CD4-positive, alpha-beta T cell treated with Interleukin-4 for 1 hour (primary cell): ENCODE data around the gene ARHGAP42.
A peak's percentile ranks its signal among the peaks of the same experiment; 100 is the strongest.
"Not testable (repeated sequence)": the region's sequence is repeated elsewhere in the genome, so short reads cannot be mapped to it uniquely, and the experiment has no call there.

Experiments
- DNase-seq, 2 donors: peaks; one replicate each; pipeline ENCODE4 v3.0.0-alpha.2; 2020 to 2022

The ARHGAP42 gene

GRCh38 chr11:100687054-100687629 lies at the start of gene ARHGAP42:
ARHGAP42 (plus strand) TSS chr11:100687288; CDS start chr11:100687679, 391 bp downstream.
- DNase-seq: peak in 1 of 2 donors; percentile 57

GRCh38 chr11:100637706-100638105 lies 49.4 kb upstream of the ARHGAP42 start:
- no peak for DNase-seq

DNA sequence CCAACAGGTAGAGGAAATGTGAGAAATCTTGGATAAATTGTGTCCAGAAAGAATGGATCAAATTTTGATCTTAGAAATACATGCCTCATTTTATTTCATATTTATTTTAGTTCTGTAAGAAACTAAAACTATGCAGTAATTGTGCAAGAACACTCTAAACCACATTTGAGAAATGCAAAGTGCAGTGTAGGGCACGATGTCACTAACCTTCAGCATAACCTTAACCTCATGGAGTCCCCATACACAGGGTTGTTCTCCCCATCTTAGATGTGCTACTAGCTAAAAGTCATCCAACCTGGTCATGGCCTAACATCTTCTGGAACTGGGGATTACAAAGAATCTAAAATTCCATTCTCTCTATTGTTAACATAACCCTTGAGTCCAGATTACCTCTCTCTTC lies 48.4 kb upstream of the ARHGAP42 start:
- no peak for DNase-seq

- DNase-seq: no peak
Measured at GRCh38 chr11:100639140-100639539, 47.9 kb upstream of the ARHGAP42 start.

GRCh38 chr11:100640071-100640470 lies 47.0 kb upstream of the ARHGAP42 start:
- DNase-seq: no peak

DNA sequence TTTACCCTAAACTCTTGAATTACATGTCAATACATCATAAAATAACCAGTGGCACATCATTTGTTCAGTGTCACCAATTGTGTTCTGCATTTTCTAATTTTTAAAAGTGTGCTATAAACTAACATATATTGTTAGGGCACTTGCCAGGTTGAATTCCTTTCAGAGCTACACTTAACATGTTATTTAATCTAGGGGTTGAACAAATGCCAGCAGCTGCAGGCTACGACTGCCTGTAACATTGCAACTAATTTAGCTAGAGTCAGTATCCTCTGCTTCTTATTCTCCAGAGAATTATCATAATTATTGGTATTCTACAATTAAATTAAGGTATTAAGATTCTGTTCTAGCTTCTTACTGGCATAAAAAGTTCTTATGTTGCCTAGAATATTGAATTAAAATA lies 46.4 kb upstream of the ARHGAP42 start:
- no peak for DNase-seq

DNA sequence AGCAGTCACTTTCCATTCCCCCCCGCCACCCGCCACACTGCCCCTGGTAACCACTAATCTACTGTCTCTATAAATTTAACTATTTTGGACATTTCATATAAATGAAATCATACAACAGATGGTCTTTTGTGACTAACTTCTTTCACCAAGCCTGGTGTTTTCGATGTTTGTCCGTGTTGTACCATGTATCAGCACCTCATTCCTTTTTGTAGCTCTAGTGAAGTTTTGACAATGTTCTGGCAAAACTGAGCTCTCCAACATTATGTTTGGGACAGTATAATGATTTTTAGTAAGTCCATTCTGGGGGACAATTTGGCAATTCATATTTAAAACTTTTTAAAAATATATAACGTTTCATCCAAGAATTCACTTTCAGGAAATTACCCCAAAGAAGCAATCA lies 45.6 kb upstream of the ARHGAP42 start:
- DNase-seq: no peak

- no peak for DNase-seq
Measured at GRCh38 chr11:100646545-100646944, 40.5 kb upstream of the ARHGAP42 start.

DNA sequence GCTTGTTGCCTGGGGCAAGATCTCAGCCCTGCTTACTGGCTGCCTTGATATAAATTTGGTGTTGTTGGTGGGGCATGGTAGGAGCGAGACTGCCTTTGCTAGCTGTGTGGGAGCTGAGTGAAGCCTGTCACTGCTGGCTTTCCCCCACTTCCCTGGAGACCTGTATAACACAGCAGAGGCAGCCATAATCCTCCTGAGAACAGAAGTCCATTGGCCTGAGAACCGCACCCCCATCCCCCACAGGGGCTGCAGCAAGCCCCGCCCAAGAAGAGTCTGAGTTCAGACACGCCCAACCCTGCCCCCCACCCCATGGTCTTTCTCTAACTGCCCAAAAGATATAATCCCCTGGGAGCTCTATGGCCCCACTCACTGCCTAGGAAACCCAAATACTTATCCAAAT lies 39.2 kb upstream of the ARHGAP42 start:
- DNase-seq: no peak

DNA sequence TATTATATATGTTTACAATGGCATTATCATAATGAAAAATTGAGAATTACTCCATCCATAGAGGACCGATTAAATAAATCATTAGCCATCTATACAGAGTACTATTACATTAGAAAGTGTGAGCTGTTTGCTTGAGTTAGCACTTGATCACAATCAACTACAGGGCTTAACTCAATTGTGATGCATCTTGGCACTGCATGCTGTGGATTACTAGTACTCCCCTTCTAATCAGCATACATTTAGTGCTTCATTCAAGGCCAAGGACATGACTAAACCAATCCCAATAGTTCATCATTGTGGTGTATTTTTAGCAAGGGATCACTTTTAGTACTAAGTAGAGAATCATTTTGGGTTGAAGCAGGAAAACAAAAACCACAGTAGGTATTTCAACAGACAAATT lies 23.5 kb upstream of the ARHGAP42 start:
- DNase-seq: no peak

DNA sequence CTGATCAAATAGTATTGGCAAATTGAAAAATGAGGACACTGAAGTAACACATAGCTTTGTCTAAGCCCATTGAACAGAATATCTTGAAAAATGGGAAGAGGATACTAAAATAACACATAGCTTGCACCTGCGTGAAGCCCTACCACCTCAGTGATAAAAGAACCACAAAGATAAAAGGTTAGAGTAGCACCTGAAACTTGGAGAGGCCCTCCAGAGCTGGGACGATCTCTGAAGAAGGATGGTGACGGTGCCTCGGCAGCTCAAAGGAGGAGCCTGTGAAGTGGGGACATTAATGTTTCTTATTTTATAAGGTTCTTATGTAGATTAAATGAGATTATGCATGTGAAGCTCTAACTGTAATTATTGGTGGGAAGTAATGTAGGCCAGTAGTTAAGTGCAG lies 23.1 kb upstream of the ARHGAP42 start:
- DNase-seq: no peak

DNA sequence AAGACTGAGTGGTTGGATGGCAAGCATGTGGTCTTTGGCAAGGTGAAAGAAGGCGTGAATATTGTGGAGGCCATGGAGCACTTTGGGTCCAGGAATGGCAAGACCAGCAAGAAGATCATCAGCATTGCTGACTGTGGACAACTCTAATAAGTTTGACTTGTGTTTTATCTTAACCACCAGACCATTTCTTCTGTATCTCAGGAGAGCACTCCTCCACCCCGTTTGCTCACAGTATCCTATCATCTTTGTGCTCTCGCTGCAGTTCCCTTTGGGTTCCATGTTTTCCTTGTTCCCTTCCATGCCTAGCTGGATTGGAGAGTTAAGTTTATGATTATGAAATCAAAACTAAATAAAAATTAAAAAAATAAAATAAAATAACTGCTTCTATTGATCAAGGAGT lies 20.3 kb upstream of the ARHGAP42 start:
- not testable (repeated sequence) for DNase-seq

GRCh38 chr11:100667449-100667848 lies 19.6 kb upstream of the ARHGAP42 start:
- no peak for DNase-seq

- no peak for DNase-seq
Measured at GRCh38 chr11:100670140-100670539, 16.9 kb upstream of the ARHGAP42 start.

DNA sequence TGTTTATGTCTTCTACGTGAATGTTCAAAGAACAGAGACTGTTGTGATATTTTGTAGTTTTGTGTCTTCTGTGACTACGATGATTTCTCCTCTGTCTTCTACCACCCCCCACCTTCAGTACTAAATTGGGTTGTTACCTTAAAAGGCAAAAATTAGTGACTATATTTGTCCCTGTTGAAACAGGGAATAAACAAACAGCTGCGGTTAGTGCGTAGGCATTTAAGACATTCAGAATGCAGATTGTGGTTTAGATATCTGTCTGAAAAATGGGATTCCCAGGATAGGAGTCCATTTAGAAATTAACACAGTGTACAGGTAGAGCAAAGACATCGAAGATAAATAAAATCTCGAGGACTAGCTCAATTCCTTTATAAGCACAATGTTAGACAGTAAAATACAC lies 15.6 kb upstream of the ARHGAP42 start:
- DNase-seq: no peak

GRCh38 chr11:100672498-100673033 lies 14.5 kb upstream of the ARHGAP42 start:
- DNase-seq: no peak

GRCh38 chr11:100673063-100673462 lies 14.0 kb upstream of the ARHGAP42 start:
- no peak for DNase-seq

DNA sequence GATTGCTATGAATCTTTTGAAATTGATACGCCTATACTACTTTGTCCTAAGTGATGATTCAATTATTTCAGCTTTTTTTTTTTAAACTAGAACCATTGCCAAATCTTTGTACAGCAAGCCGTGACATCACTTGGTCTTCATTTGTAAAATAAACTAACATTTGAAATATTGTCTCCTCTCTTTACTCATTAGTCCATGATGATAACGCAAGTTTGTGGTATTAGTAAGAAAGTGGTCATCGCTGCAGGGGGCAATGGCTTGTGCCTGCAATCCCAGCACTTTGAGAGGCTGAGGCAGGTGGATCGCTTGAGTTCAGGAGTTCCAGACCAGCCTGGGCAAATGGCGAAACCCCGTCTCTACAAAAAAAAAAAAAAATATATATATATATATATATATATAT lies 12.9 kb upstream of the ARHGAP42 start:
- no peak for DNase-seq

DNA sequence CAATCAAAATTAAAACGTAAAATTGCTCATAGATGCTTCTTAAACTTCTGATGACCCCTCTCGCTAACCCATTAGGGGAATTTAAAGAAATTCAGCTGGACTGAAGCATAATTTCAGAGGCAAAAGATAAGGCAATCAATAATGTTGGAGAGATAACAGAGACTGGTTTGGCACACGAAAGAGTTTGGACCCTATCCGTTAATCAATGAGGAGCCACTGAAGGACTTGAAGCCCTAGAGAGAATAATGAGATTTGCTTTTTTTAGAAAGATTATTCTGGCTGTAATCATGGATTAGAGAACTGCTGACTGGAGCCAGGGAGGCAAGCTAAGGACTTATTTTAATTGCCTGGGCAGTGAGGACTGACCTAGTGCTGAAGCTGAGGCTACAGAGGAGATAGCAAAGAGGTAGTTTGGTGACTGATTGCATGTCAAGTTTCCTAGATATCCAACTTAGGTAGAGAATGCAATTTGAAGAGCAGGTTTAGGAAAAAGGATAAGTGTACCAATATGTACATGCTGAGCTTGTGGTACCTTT lies 11.9 kb upstream of the ARHGAP42 start:
- no peak for DNase-seq

DNA sequence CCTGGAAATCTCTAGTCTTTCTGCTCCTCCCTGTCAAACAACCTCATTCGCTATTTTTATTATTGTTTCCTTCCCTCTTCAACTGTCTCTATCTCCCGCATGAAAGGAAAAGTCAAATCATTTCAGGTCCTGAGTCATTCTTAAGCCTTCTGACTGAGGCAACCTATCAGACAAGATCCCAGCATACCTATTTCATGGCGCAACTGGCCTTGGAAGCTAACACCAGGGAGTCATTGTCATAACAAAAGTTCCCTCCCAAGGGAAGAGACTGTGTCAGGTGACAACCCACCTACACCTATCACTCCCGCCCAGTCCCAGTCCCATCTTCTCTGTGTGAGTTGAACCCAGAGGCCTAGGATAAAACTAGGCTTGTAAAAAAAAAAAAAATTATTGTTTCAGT lies 10.2 kb upstream of the ARHGAP42 start:
- no peak for DNase-seq

DNA sequence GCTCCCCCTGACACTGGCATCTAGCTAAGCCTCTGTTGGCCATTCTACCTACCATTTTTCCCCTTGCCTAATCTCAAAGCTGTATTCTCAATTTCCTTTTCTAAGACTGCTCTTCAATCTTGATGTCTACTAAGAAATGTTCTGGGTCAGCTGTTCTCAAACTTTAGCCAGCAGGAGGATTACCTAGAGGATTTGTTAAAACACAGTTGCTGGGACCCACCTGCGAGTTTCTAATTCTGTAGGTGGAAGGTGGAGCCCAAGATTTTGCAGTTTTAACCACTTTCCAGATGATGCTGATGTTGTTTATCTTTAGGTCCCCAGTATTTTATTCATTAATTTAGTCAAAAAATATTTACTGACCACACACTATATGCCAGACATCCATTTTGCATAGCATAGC lies 9.3 kb upstream of the ARHGAP42 start:
- no peak for DNase-seq

- no peak for DNase-seq
Measured at GRCh38 chr11:100680070-100680469, 7.0 kb upstream of the ARHGAP42 start.

DNA sequence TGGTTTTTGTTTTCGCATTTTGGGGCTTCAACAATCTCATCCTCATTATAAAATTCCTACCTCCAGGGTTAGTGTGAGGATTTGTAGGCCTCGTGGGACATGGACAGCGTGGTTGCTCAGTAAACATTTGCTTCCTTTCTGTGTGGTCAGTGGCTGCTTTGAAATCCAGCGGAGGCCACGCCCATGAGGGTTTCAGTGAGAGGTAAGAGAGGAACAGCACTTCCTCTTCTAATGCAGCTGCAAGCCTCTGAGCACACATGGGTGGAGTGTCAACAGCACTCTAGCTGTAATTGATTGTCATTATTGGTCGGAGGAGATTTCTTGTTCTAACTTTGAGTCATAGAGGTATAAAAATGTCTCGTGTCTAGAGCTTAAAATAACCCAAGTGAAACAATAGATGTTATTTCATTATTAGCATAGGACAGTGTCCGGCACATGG lies 6.0 kb upstream of the ARHGAP42 start:
- DNase-seq: peak; percentile 17 to 77

- no peak for DNase-seq
Measured at GRCh38 chr11:100682247-100682969, 4.7 kb upstream of the ARHGAP42 start.
